ENCODE data around the gene SPATA33.

DNA sequence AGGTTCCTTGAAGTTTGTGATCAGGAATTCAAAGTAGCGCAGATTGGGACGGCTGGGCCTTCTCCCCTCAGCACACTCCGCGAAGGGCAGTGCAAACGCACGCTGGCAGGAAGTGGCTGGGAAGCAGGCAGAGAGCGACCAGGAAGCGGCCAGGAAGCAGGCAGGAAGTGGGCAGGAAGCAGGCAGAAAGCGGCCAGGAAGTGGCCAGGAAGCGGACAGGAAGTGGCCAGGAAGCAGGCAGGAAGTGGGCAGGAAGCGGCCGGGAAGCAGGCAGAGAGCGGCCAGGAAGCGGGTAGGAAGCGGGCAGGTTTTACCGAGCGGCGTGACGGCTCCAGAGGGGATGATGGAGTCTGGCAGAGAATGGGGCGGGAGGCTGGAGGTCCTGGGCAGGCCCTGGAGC, 41.0 kb upstream of the SPATA33 start:
- TF ChIP-seq, protein P1, sequence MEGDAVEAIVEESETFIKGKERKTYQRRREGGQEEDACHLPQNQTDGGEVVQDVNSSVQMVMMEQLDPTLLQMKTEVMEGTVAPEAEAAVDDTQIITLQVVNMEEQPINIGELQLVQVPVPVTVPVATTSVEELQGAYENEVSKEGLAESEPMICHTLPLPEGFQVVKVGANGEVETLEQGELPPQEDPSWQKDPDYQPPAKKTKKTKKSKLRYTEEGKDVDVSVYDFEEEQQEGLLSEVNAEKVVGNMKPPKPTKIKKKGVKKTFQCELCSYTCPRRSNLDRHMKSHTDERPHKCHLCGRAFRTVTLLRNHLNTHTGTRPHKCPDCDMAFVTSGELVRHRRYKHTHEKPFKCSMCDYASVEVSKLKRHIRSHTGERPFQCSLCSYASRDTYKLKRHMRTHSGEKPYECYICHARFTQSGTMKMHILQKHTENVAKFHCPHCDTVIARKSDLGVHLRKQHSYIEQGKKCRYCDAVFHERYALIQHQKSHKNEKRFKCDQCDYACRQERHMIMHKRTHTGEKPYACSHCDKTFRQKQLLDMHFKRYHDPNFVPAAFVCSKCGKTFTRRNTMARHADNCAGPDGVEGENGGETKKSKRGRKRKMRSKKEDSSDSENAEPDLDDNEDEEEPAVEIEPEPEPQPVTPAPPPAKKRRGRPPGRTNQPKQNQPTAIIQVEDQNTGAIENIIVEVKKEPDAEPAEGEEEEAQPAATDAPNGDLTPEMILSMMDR (IDR thresholded peaks at IDR 0.05; ENCODE audit: low read length): no peak
- TF ChIP-seq EZH2 (optimal IDR thresholded peaks at IDR 0.05; ENCODE audit: low read depth, low read length) (no peak), EZH2phosphoT487 (IDR thresholded peaks at IDR 0.05; ENCODE audit: low read length) (no peak)

Measured in MM.1S (cell line).